Ishikawa (cell line): ENCODE results near the gene C5orf63.

Experiments used
- CEBPB ChIP-seq: IDR thresholded peaks from 2 replicates; pipeline ENCODE4 v1.6.1; 2012
- EP300 ChIP-seq: IDR thresholded peaks from 2 replicates; pipeline ENCODE4 v1.6.1; 2012; ENCODE audit warnings: borderline replicate concordance
- NFIC ChIP-seq: IDR thresholded peaks from 2 replicates; pipeline ENCODE4 v1.6.1; 2012
- YY1 ChIP-seq: IDR thresholded peaks from 2 replicates; pipeline ENCODE4 v1.6.1; 2012; ENCODE audit warnings: low read depth

- TF ChIP-seq NFIC (no peak), CEBPB (no peak), EP300 (no peak), YY1 (no peak)
Observed at GRCh38 chr5:127007522-127007921, 65.8 kb downstream of the C5orf63 start.
